Stimulated activated CD8-positive, alpha-beta memory T cell treated with anti-CD3 and anti-CD28 coated beads, Interleukin-15, amount 100 ng/mL, for 24 hours (primary cell): ENCODE data around the gene LRRC23.

Source experiments
- DNase-seq: peaks from one replicate; pipeline ENCODE4 v3.0.0-alpha.2; 2020; ENCODE audit warnings: low read depth

The LRRC23 gene

DNA sequence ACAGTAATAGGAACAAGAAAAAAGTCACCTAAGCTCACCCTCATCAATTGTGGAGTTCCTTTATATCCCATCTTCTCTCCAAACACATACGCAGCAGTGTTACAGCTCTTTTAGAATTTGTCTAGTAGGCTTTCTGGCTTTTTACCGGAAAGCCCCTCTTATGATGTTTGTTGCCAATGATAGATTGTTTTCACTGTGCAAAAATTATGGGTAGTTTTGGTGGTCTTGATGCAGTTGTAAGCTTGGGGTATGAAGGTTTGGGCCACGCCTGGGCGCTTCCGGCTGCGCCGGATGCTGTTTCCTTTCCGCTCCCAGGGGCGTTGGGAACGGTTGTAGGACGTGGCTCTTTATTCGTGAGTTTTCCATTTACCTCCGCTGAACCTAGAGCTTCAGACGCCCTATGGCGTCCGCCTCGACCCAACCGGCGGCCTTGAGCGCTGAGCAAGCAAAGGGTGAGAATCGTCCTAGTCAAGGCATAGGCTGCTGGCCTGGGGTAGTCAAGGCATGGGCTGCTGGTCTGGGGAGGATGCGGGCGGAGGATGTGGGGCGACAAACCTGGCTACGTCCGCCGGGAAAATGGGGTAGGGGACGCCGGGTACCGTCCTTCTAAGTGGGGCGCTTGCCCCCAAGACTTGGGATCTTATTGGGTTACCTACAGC is 39.2 kb downstream of the LRRC23 start, which contains the start of the genes C12orf57 and RNU7-1:
Gene C12orf57 (plus strand): TSS at position 301 of the 659 bp plus-strand sequence. CDS start 100 bp downstream, at position 401.
Gene RNU7-1 (plus strand): TSS at position 95 of the 659 bp plus-strand sequence.
- DNase-seq: no peak

DNA sequence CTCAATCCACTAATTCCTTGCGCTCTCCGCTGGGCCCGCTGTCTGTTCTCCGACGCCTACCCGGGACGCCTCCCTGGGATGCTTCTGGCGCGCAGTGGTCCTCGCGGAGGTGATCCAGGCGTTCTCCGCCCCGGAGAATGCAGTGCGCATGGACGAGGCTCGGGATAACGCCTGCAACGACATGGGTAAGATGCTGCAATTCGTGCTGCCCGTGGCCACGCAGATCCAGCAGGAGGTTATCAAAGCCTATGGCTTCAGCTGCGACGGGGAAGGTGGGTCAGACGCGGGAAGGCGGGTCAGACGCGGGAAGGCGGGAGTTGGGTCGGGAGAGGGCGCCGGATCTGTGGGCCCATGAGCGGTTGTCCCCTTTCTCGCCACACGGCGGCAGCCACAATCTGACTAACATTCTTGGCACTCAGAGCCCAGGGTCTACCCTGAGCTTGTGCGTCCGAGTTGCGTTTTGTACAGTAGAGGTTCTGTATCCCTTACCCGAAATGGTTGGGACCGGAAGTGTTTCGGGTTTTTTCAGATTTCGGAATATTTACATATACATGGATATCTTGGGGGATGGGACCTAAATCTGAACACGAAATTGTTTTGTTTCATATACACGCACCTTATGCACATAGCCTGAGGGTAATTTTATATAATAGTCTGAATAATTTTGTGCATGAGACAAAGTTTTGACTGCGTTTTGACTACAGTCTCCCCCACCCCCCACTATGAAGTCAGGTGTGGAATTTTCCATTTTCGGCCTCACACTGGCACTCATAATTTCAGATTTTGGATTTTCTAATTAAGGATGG is 40.0 kb downstream of the LRRC23 start:
- no peak for DNase-seq

GRCh38 chr12:6945613-6946012 is 41.0 kb downstream of the LRRC23 start:
- no peak for DNase-seq

GRCh38 chr12:6946033-6946919 is 41.7 kb downstream of the LRRC23 start:
- DNase-seq: no peak

DNA sequence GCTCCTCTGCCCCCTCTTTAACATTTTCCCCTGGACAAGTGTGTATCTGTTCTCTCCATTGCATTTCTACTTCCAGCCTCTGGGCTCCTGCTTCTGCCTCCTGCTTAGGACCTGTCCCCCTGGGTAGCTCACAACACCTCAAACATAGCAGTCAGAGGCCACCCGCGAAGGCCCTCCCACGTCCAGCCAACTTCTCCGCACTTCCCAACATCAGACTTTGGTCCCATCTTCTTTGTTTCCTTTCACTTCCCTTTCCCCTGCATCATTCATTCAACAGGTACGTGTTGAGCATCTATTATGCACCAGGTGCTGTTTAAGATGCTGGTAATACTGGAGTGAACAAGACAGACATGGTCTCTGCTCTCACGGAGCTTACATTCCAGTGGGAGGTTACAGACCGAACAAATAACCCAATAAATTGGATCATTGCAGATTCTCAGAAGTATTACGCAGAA is 42.3 kb downstream of the LRRC23 start:
- DNase-seq: no peak

- no peak for DNase-seq
These were observed 43.0 kb downstream of the LRRC23 start for GRCh38 chr12:6947615-6948014.

GRCh38 chr12:6948873-6949594 is 44.4 kb downstream of the LRRC23 start:
- no peak for DNase-seq

GRCh38 chr12:6950401-6950801 is 45.8 kb downstream of the LRRC23 start:
- DNase-seq: no peak

GRCh38 chr12:6950811-6951540 is 46.4 kb downstream of the LRRC23 start, which contains the start of gene PTPN6:
Gene PTPN6, plus strand, starts transcription at chr12:6951356. Its CDS starts 157 bp downstream, at chr12:6951513.
- DNase-seq: no peak

GRCh38 chr12:6951551-6952120 is 47.0 kb downstream of the LRRC23 start:
- no peak for DNase-seq

DNA sequence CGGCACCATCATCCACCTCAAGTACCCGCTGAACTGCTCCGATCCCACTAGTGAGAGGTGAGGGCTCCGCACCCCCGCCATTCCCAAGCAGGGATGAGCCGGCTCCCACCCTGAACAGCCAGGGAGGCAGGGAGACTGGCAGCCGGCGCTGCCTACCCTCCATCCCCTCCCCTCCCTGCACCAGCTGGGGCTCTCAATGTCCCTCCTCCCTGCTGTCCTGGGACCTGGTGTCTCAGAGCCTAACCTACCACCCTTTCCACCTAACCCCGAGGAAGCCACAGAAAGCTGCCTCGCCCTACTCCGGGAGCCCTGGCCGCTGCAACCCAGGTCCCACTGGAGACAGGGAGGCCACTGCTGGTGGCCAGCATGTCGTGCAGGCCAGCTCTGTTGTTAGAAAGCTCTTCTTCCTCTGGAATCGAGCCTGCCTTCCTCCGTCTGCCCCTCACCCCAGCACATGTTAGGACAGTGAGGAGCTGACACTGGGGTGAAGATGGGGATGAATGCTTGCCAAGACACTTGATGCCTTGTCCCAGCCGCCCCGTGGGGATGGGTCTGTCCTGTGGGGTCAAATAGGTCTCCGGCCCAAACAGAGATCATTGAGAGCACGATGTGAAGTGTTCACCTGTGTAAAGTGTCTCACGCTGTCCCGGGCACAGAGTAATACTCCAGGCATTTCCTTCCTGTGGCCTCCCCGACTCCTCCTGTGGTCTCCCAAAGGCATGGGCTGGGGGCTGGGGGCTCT is 47.7 kb downstream of the LRRC23 start:
- no peak for DNase-seq

DNA sequence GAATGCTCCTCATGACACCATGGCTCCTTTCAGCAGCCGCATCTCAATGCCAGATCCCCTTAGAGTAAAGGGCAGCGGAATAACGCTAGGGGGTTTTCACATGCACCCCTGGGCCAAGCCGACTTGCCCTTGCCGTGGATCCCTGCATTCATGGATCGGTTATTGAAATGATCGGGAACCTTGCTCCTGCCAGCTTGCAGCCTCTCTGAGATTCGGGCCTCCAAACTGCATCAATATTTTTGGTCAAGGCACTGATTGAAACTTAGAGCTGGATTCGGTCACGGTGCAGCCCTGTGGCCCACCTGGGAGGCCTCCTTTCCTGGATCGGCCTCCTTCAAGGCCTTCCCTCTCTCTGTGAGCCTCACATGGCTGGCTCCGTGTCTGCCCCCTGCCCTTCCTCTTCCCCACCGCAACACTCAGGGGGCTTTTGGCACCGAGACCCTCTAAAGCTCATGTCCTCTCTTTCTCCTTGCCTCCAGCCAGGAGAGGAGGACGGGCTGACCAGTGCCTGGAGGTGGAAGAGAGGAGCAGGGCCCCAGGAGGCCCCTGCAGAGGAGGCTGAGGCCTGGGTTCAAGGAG is 48.3 kb downstream of the LRRC23 start:
- DNase-seq: no peak

- DNase-seq: no peak
These were observed 49.1 kb downstream of the LRRC23 start for GRCh38 chr12:6953442-6954315.

DNA sequence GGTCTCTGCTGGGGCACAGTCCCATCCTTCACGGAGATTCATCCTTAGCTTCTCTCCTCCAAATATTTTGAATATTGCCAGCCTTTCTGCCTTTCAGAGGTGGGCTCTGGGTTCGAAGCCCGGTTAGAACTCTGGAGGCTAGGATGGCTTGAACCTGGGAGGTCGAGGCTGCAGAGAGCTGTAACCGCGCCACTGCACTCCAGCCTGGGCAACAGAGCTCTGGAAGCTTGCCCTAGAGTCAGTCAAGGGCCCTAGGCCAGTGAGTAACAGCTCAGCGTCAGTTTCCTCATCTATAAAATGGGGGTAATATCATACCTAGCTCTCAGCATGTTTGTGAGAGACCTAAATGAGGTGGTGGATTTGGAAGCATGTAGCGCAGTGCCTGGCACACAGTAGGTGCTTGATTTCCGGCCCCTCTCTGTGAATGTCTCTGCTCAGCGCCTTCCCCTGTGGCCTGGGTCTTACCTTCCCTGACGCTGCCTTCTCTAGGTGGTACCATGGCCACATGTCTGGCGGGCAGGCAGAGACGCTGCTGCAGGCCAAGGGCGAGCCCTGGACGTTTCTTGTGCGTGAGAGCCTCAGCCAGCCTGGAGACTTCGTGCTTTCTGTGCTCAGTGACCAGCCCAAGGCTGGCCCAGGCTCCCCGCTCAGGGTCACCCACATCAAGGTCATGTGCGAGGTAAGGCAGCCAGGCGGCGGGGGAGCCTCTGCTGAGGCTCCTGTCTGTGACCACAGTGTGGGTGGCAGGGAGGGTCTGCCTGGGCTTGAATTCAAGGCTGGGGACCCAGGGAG is 49.9 kb downstream of the LRRC23 start:
- DNase-seq: no peak

DNA sequence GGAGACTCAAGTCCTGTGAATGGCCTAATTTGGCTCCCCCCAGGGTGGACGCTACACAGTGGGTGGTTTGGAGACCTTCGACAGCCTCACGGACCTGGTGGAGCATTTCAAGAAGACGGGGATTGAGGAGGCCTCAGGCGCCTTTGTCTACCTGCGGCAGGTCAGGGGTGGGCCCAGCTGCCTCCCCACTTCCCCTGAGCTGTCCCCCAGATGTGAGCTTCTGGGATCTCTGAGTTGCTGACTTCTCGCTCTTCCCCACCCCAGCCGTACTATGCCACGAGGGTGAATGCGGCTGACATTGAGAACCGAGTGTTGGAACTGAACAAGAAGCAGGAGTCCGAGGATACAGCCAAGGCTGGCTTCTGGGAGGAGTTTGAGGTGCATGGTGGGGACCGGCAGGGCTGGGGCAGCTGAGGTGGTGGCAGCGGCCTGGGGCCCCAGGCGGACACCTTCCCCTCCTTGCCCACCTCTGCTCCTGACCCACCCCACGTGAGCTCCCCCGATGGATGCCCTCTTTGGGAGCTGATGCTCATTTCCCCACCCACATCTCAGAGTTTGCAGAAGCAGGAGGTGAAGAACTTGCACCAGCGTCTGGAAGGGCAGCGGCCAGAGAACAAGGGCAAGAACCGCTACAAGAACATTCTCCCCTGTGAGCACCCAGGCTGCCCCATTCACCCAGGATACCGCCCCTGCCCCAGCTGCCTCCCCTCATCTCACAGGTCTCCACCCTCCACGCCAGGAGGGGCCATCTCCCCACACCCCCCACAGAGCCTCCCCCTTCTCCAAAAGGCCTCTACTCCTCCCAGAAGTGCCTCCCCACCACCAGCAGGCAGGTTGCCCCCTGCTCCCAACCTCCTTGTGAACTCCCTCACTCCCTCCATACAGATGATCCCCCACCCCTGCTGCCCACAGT is 50.7 kb downstream of the LRRC23 start:
- DNase-seq: no peak

- DNase-seq: no peak
These were observed 51.6 kb downstream of the LRRC23 start for GRCh38 chr12:6956021-6956727.
